ENCODE data around the gene DDX42.

- peak; percentile 98 to 100 (median 99) for TF ChIP-seq POLR2AphosphoS5 (IDR thresholded peaks at IDR 0.05)
- TF ChIP-seq CTCF (IDR thresholded peaks at IDR 0.05 in 8 of 11, conservative IDR thresholded peaks at IDR 0.05 in 3 of 11): peak in 2 of 11 experiments; percentile 21 to 41
Observed at GRCh38 chr17:63773272-63774140, 464 bp upstream of the DDX42 start, which contains the start of gene CCDC47.

Measured in spleen (tissue), 7 donors.